Ovary (tissue), 3 donors: ENCODE measurements around the gene CFAP69.
A peak's percentile ranks its signal among the peaks of the same experiment; 100 is the strongest.

Experiments used
- EP300 ChIP-seq: sonication (generic); formaldehyde crosslinking; IDR thresholded peaks from one replicate; pipeline ENCODE4 v1.6.1; 2017; ENCODE audit warnings: antibody characterized with exemption
- TF ChIP-seq, protein P1 (sequence below), 3 donors: fragments of 450-650 bp in 2 of 3; fragments of 200-600 bp in 1 of 3; IDR thresholded peaks; one replicate each; pipeline versions ENCODE4 v1.5.1 to v1.8.0; 2016 to 2022; ENCODE audit warnings: antibody characterized with exemption in 3 of 3, mild to moderate bottlenecking in 1 of 3
- donor health status: DM: no; HTN: no; CAD: no.

- TF ChIP-seq EP300 = no peak
- TF ChIP-seq, protein P1, sequence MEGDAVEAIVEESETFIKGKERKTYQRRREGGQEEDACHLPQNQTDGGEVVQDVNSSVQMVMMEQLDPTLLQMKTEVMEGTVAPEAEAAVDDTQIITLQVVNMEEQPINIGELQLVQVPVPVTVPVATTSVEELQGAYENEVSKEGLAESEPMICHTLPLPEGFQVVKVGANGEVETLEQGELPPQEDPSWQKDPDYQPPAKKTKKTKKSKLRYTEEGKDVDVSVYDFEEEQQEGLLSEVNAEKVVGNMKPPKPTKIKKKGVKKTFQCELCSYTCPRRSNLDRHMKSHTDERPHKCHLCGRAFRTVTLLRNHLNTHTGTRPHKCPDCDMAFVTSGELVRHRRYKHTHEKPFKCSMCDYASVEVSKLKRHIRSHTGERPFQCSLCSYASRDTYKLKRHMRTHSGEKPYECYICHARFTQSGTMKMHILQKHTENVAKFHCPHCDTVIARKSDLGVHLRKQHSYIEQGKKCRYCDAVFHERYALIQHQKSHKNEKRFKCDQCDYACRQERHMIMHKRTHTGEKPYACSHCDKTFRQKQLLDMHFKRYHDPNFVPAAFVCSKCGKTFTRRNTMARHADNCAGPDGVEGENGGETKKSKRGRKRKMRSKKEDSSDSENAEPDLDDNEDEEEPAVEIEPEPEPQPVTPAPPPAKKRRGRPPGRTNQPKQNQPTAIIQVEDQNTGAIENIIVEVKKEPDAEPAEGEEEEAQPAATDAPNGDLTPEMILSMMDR (IDR thresholded peaks at IDR 0.05) = peak in 2 of 3 donors; percentile 56 to 65
These were observed at the start of gene CFAP69 for GRCh38 chr7:90244909-90245851.
